ENCODE results near the gene IMPG1.

Gene IMPG1

GRCh38 chr6:76072562-76072961, at the start of gene IMPG1:
Gene IMPG1, minus strand, starts transcription at chr6:76072662. Its CDS starts 174 bp downstream, at chr6:76072488.
- DNase-seq (ENCODE audit: low read depth, low spot score), result no peak

GRCh38 chr6:76120302-76120701, 47.8 kb upstream of the IMPG1 start:
- DNase-seq (ENCODE audit: low read depth, low spot score), result no peak

GRCh38 chr6:76073281-76073680, 819 bp upstream of the IMPG1 start:
- no peak for DNase-seq (ENCODE audit: low read depth, low spot score)

GRCh38 chr6:76057469-76057868, 15.0 kb downstream of the IMPG1 start:
- no peak for DNase-seq (ENCODE audit: low read depth, low spot score)

- DNase-seq (ENCODE audit: low read depth, low spot score), result no peak
Measured at GRCh38 chr6:76052314-76052713, 20.1 kb downstream of the IMPG1 start.

- no peak for DNase-seq (ENCODE audit: low read depth, low spot score)
Measured at GRCh38 chr6:76043690-76044089, 28.8 kb downstream of the IMPG1 start.

- no peak for DNase-seq (ENCODE audit: low read depth, low spot score)
Measured at GRCh38 chr6:76035713-76036112, 36.7 kb downstream of the IMPG1 start.

- no peak for DNase-seq (ENCODE audit: low read depth, low spot score)
Measured at GRCh38 chr6:76026101-76026500, 46.4 kb downstream of the IMPG1 start.

- DNase-seq (ENCODE audit: low read depth, low spot score), result no peak
Measured at GRCh38 chr6:76014626-76015530, 57.6 kb downstream of the IMPG1 start.

GRCh38 chr6:76004202-76004601, 68.3 kb downstream of the IMPG1 start:
- no peak for DNase-seq (ENCODE audit: low read depth, low spot score)

- no peak for DNase-seq (ENCODE audit: low read depth, low spot score)
Measured at GRCh38 chr6:76003686-76004085, 68.8 kb downstream of the IMPG1 start.

- DNase-seq (ENCODE audit: low read depth, low spot score), result no peak
Measured at GRCh38 chr6:76003113-76003512, 69.3 kb downstream of the IMPG1 start.

- DNase-seq (ENCODE audit: low read depth, low spot score), result no peak
Measured at GRCh38 chr6:76000629-76001028, 71.8 kb downstream of the IMPG1 start.

- no peak for DNase-seq (ENCODE audit: low read depth, low spot score)
Measured at GRCh38 chr6:75997696-75998095, 74.8 kb downstream of the IMPG1 start.

GRCh38 chr6:75993236-75994162, 79.0 kb downstream of the IMPG1 start:
- DNase-seq (ENCODE audit: low read depth, low spot score), result no peak

- no peak for DNase-seq (ENCODE audit: low read depth, low spot score)
Measured at GRCh38 chr6:75991941-75992340, 80.5 kb downstream of the IMPG1 start.

- DNase-seq (ENCODE audit: low read depth, low spot score), result no peak
Measured at GRCh38 chr6:75986935-75987334, 85.5 kb downstream of the IMPG1 start.

- no peak for DNase-seq (ENCODE audit: low read depth, low spot score)
Measured at GRCh38 chr6:75975904-75976303, 96.6 kb downstream of the IMPG1 start.

- no peak for DNase-seq (ENCODE audit: low read depth, low spot score)
Measured at GRCh38 chr6:75970093-75970492, 102.4 kb downstream of the IMPG1 start.

GRCh38 chr6:75968143-75968542, 104.3 kb downstream of the IMPG1 start:
- no peak for DNase-seq (ENCODE audit: low read depth, low spot score)

- no peak for DNase-seq (ENCODE audit: low read depth, low spot score)
Measured at GRCh38 chr6:75963569-75963968, 108.9 kb downstream of the IMPG1 start.

GRCh38 chr6:75952128-75952527, 120.3 kb downstream of the IMPG1 start:
- no peak for DNase-seq (ENCODE audit: low read depth, low spot score)
